ENCODE data around the gene CNN3.

GRCh38 chr1:94856868-94857267 lies 70.0 kb downstream of the CNN3 start:
- TF ChIP-seq CTCF (conservative IDR thresholded peaks at IDR 0.05; ENCODE audit: low read length) (no peak), EZH2phosphoT487 (IDR thresholded peaks at IDR 0.05; ENCODE audit: borderline replicate concordance) (no peak)
